HEK293 (cell line): ENCODE data around the gene RGS14.
A peak's percentile ranks its signal among the peaks of the same experiment; 100 is the strongest.

Experiments
- CTCF ChIA-PET: fragments of 350-600 bp; formaldehyde crosslinking; extraction: SDS; loops from one replicate; lab custom pipeline; 2021; ENCODE audit warnings: antibody characterized with exemption; lab: Yijun Ruan, JAX
- POLR2A ChIA-PET: fragments of 300-600 bp; formaldehyde crosslinking; extraction: SDS; loops from one replicate; lab custom pipeline; 2020; ENCODE audit warnings: antibody characterized with exemption, inconsistent platforms; lab: Yijun Ruan, JAX
- H3K27ac ChIP-seq: fragments of 200-500 bp; sonication (Bioruptor generic); 2 replicates; pipeline ENCODE4 v1.5.1; 2014; ENCODE audit warnings: low read depth, low read length, control low read depth, inconsistent platforms; ENCODE audit errors: extremely low read depth
- H3K36me3 ChIP-seq, 2 experiments: fragments of 200-500 bp in 1 of 2; sonication (Bioruptor generic) in 1 of 2; 1 replicate in 1 of 2; 2 replicates in 1 of 2; pipeline ENCODE4 v1.5.1; 2014 to 2017; ENCODE audit warnings: inconsistent platforms in 2 of 2, low read length in 2 of 2; ENCODE audit not compliant: control insufficient read depth in 2 of 2, insufficient read depth in 1 of 2
- H3K4me1 ChIP-seq: fragments of 200-500 bp; sonication (Bioruptor generic); 2 replicates; pipeline ENCODE4 v1.5.1; 2014; ENCODE audit warnings: mild to moderate bottlenecking, low read length, inconsistent platforms; ENCODE audit not compliant: control insufficient read depth, insufficient read depth
- H3K4me3 ChIP-seq: 2 replicates; pipeline ENCODE4 v1.5.1; 2011; ENCODE audit warnings: low read depth, mild to moderate bottlenecking, control low read depth, low read length, moderate library complexity
- H3K9me3 ChIP-seq: fragments of 200-500 bp; sonication (Bioruptor generic); 2 replicates; pipeline ENCODE4 v1.5.1; 2014; ENCODE audit warnings: low read depth, low read length, inconsistent platforms; ENCODE audit not compliant: control insufficient read depth, insufficient read depth
- BCL6B ChIP-seq: fragments of 450-650 bp; formaldehyde crosslinking; IDR thresholded peaks from 2 replicates; pipeline ENCODE4 v1.5.1; 2017; ENCODE audit warnings: missing biosample characterization, missing genetic modification characterization
- CTCF ChIP-seq: fragments of 450-650 bp; formaldehyde crosslinking; IDR thresholded peaks from 2 replicates; pipeline ENCODE4 v1.5.1; 2016; ENCODE audit warnings: missing biosample characterization, missing genetic modification characterization
- EGR2 ChIP-seq: fragments of 450-650 bp; formaldehyde crosslinking; IDR thresholded peaks from 2 replicates; pipeline ENCODE4 v1.5.1; 2016; ENCODE audit warnings: low read depth, missing biosample characterization, missing genetic modification characterization
- ELK4 ChIP-seq: IDR thresholded peaks from 2 replicates; pipeline ENCODE4 v1.6.1; 2011; ENCODE audit warnings: mild to moderate bottlenecking, low read depth, low read length, borderline replicate concordance
- GLIS1 ChIP-seq: fragments of 450-650 bp; formaldehyde crosslinking; IDR thresholded peaks from 2 replicates; pipeline ENCODE4 v1.5.1; 2016; ENCODE audit warnings: missing biosample characterization, missing genetic modification characterization
- INSM2 ChIP-seq: fragments of 450-650 bp; formaldehyde crosslinking; IDR thresholded peaks from 2 replicates; pipeline ENCODE4 v1.5.1; 2016; ENCODE audit warnings: missing biosample characterization, missing genetic modification characterization
- KLF1 ChIP-seq: fragments of 450-650 bp; formaldehyde crosslinking; IDR thresholded peaks from 2 replicates; pipeline ENCODE4 v1.5.1; 2016; ENCODE audit warnings: missing biosample characterization, missing genetic modification characterization
- KLF16 ChIP-seq: fragments of 450-650 bp; formaldehyde crosslinking; IDR thresholded peaks from 2 replicates; pipeline ENCODE4 v1.5.1; 2017; ENCODE audit warnings: missing biosample characterization, missing genetic modification characterization
- KLF7 ChIP-seq: fragments of 450-650 bp; formaldehyde crosslinking; IDR thresholded peaks from 2 replicates; pipeline ENCODE4 v1.5.1; 2016; ENCODE audit warnings: missing biosample characterization, missing genetic modification characterization, borderline replicate concordance
- YY2 ChIP-seq: fragments of 450-650 bp; formaldehyde crosslinking; IDR thresholded peaks from 2 replicates; pipeline ENCODE4 v1.5.1; 2016; ENCODE audit warnings: missing biosample characterization, missing genetic modification characterization
- ZBTB10 ChIP-seq: fragments of 450-650 bp; formaldehyde crosslinking; IDR thresholded peaks from 2 replicates; pipeline ENCODE4 v1.5.1; 2016; ENCODE audit warnings: missing biosample characterization, missing genetic modification characterization
- ZBTB17 ChIP-seq: fragments of 450-650 bp; formaldehyde crosslinking; IDR thresholded peaks from 2 replicates; pipeline ENCODE4 v1.5.1; 2016; ENCODE audit warnings: missing biosample characterization, missing genetic modification characterization
- ZBTB6 ChIP-seq: fragments of 450-650 bp; formaldehyde crosslinking; IDR thresholded peaks from 2 replicates; pipeline ENCODE4 v1.5.1; 2017; ENCODE audit warnings: missing biosample characterization, missing genetic modification characterization
- ZBTB7A ChIP-seq: fragments of 450-650 bp; formaldehyde crosslinking; IDR thresholded peaks from 2 replicates; pipeline ENCODE4 v1.5.1; 2016; ENCODE audit warnings: low read depth, missing biosample characterization, missing genetic modification characterization
- ZBTB8A ChIP-seq: fragments of 450-650 bp; formaldehyde crosslinking; IDR thresholded peaks from 2 replicates; pipeline ENCODE4 v1.5.1; 2016; ENCODE audit warnings: missing biosample characterization, missing genetic modification characterization
- ZFHX2 ChIP-seq: fragments of 450-650 bp; formaldehyde crosslinking; conservative IDR thresholded peaks from 2 replicates; pipeline ENCODE4 v1.5.1; 2016; ENCODE audit warnings: missing biosample characterization, missing genetic modification characterization
- ZFP41 ChIP-seq: fragments of 450-650 bp; formaldehyde crosslinking; IDR thresholded peaks from 2 replicates; pipeline ENCODE4 v1.5.1; 2016; ENCODE audit warnings: missing biosample characterization, missing genetic modification characterization, borderline replicate concordance
- ZIC2 ChIP-seq: fragments of 450-650 bp; formaldehyde crosslinking; IDR thresholded peaks from 2 replicates; pipeline ENCODE4 v1.5.1; 2016; ENCODE audit warnings: missing biosample characterization, missing genetic modification characterization
- ZNF114 ChIP-seq: fragments of 450-650 bp; formaldehyde crosslinking; IDR thresholded peaks from 2 replicates; pipeline ENCODE4 v1.5.0; 2017; ENCODE audit warnings: missing biosample characterization, missing genetic modification characterization
- ZNF18 ChIP-seq: fragments of 450-650 bp; formaldehyde crosslinking; IDR thresholded peaks from 2 replicates; pipeline ENCODE4 v1.5.1; 2016; ENCODE audit warnings: missing biosample characterization, missing genetic modification characterization
- ZNF2 ChIP-seq: fragments of 450-650 bp; formaldehyde crosslinking; IDR thresholded peaks from 2 replicates; pipeline ENCODE4 v1.5.1; 2016; ENCODE audit warnings: missing biosample characterization, missing genetic modification characterization
- ZNF223 ChIP-seq: fragments of 450-650 bp; formaldehyde crosslinking; IDR thresholded peaks from 2 replicates; pipeline ENCODE4 v1.5.1; 2016; ENCODE audit warnings: missing biosample characterization, missing genetic modification characterization
- ZNF274 ChIP-seq, 2 experiments: fragments of 200-500 bp in 1 of 2; fragments of 450-650 bp in 1 of 2; sonication (Bioruptor generic) in 1 of 2; formaldehyde crosslinking in 1 of 2; IDR thresholded peaks; 2 replicates each; pipeline versions ENCODE4 v1.5.1 to v1.6.1; 2014 to 2016; ENCODE audit warnings: borderline replicate concordance in 1 of 2, inconsistent platforms in 1 of 2, low read length in 1 of 2, missing biosample characterization in 1 of 2, missing genetic modification characterization in 1 of 2
- ZNF48 ChIP-seq: fragments of 450-650 bp; formaldehyde crosslinking; IDR thresholded peaks from 2 replicates; pipeline ENCODE4 v1.5.1; 2016; ENCODE audit warnings: missing biosample characterization, missing genetic modification characterization
- ZNF660 ChIP-seq: fragments of 450-650 bp; IDR thresholded peaks from 2 replicates; pipeline ENCODE4 v1.5.1; 2018; ENCODE audit warnings: missing biosample characterization, mild to moderate bottlenecking, missing genetic modification characterization

RGS14 gene

GRCh38 chr5:177335701-177336065 is 22.0 kb upstream of the RGS14 start:
- TF ChIP-seq KLF16 (no peak), ZFHX2 (tag by site-specific recombination) (no peak), BCL6B (tag by site-specific recombination) (no peak), INSM2 (no peak), ZFP41 (tag by site-specific recombination) (no peak), KLF1 (tag by site-specific recombination) (no peak), ZNF18 (no peak), ZNF660 (no peak), ZBTB10 (tag by site-specific recombination) (no peak), ZNF114 (tag by site-specific recombination) (no peak), ZBTB6 (no peak), YY2 (no peak), ZBTB17 (tag by site-specific recombination) (no peak), ZBTB8A (no peak)
- H3K4me3 ChIP-seq, result no peak overlapping the region
- ChIA-PET POLR2A (interaction anchor here (1.6 to 1.8 kb wide), 2 partner anchors 16 to 119 kb away, joined by 3 to 8 read pairs; partner anchors contain the start of gene LMAN2), CTCF (interaction anchor here (0.7 to 1.6 kb wide), 9 partner anchors 12 to 913 kb away, joined by 3 to 6 read pairs (median 5); no protein-coding TSS in a partner anchor)
- H3K27ac ChIP-seq, result no peak overlapping the region
- peaks cover 11 to 91% of the 10 kb centered on the region in 2 experiments; a peak in 2 of 3 replicates for H3K36me3 ChIP-seq
- no peaks in the 10 kb centered on the region for H3K9me3 ChIP-seq
- H3K4me1 ChIP-seq, result no peaks in the 10 kb centered on the region

- Histone ChIP-seq H3K36me3 (peaks cover 11 to 87% of the 10 kb centered on the region in 2 experiments; a peak in 2 of 3 replicates), H3K4me1 (no peaks in the 10 kb centered on the region), H3K27ac (no peak overlapping the region), H3K4me3 (no peak overlapping the region), H3K9me3 (no peaks in the 10 kb centered on the region)
- CTCF ChIA-PET, result interaction anchor here (0.7 to 1.6 kb wide), 11 partner anchors 9 to 913 kb away, joined by 3 to 6 read pairs (median 5); no protein-coding TSS in a partner anchor
- POLR2A ChIA-PET, result interaction anchor here (0.5 to 1.8 kb wide), 4 partner anchors 15 to 118 kb away, joined by 3 to 8 read pairs (median 4); partner anchors contain the start of gene LMAN2
- TF ChIP-seq ZBTB7A (tag by site-specific recombination) (no peak), ZNF274 (IDR thresholded peaks at IDR 0.05; ENCODE audit: low read length) (no peak), ZNF274 (tag by site-specific recombination; IDR thresholded peaks at IDR 0.05; ENCODE audit: borderline replicate concordance) (no peak), ZNF2 (peak; percentile 66; the same call in 1 of the 2 replicates), CTCF (peak; percentile 90), ZNF48 (tag by site-specific recombination) (no peak), EGR2 (no peak), GLIS1 (tag by site-specific recombination) (peak; percentile 82), KLF7 (tag by site-specific recombination) (no peak), ELK4 (no peak), ZNF223 (tag by site-specific recombination) (no peak), ZIC2 (tag by site-specific recombination) (peak; percentile 74)
Measured at GRCh38 chr5:177336112-177336511, 21.6 kb upstream of the RGS14 start.
